ENCODE measurements around the gene FOXP4. TPM values are rescaled to one million over a fixed set of nuclear protein-coding genes. Genes with fewer than 3 reads are reported as not detected.
A peak's percentile ranks its signal among the peaks of the same experiment; 100 is the strongest.

Gene FOXP4
- total RNA-seq, 1 donor = 3.3 TPM

- Histone ChIP-seq H3K4me3 (ENCODE audit: insufficient read depth, low read length) (no peak overlapping the region), H3K4me1 (ENCODE audit: insufficient read depth, low read length) (peaks cover 3% of the 10 kb centered on the region), H3K9me3 (ENCODE audit: low read depth, low read length) (peaks cover 2% of the 10 kb centered on the region), H3K27me3 (ENCODE audit: insufficient read depth, low read length) (no peaks in the 10 kb centered on the region), H3K27ac (ENCODE audit: low read depth, low read length) (no peak overlapping the region), H2AFZ (ENCODE audit: low read length) (no peak overlapping the region), H4K20me1 (ENCODE audit: insufficient read depth, low read length) (no peaks in the 10 kb centered on the region), H3K4me2 (ENCODE audit: insufficient read depth, low read length) (no peak overlapping the region), H3K36me3 (ENCODE audit: insufficient read depth, low read length) (no peaks in the 10 kb centered on the region), H3K79me2 (ENCODE audit: insufficient read depth, low read length) (no peaks in the 10 kb centered on the region)
- DNase-seq (ENCODE audit: insufficient read length, low spot score, missing footprints) = peak; percentile 30
- TF ChIP-seq CTCF (IDR thresholded peaks at IDR 0.05; ENCODE audit: extremely low read depth, low read depth, low read length) = no peak
These were observed 61.6 kb downstream of the FOXP4 start for GRCh38 chr6:41607736-41608135.

GRCh38 chr6:41608443-41609151 lies 62.4 kb downstream of the FOXP4 start:
- H3K36me3 ChIP-seq (ENCODE audit: insufficient read depth, low read length) = no peaks in the 10 kb centered on the region

DNA sequence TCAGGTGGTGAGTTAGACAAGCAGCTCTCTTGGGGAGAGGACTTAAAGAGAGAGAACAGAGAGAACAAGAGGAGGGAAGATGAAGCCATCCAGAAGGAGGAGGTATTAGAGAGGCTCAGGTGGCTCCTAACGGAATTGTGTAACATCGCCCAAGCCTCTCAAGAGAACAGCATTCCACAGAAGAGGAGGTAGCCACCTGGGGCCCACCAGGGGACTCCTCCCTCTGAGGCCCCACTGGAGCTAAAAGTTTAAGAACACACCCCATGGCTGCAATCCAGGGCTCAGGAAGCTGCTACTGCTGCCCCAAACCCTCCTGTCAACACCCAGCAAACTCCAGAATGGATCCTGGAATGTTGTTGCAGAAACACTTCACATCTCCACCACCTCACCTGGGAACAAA lies 68.5 kb downstream of the FOXP4 start:
- no peaks in the 10 kb centered on the region for H3K36me3 ChIP-seq (ENCODE audit: insufficient read depth, low read length)
- H3K4me2 ChIP-seq (ENCODE audit: insufficient read depth, low read length) = no peak overlapping the region
- H3K79me2 ChIP-seq (ENCODE audit: insufficient read depth, low read length) = no peaks in the 10 kb centered on the region
- no peak overlapping the region for H3K27ac ChIP-seq (ENCODE audit: low read depth, low read length)
- H3K27me3 ChIP-seq (ENCODE audit: insufficient read depth, low read length) = no peaks in the 10 kb centered on the region
- DNase-seq (ENCODE audit: insufficient read length, low spot score, missing footprints) = no peak
- TF ChIP-seq CTCF (IDR thresholded peaks at IDR 0.05; ENCODE audit: extremely low read depth, low read depth, low read length) = no peak
- H3K4me3 ChIP-seq (ENCODE audit: insufficient read depth, low read length) = no peak overlapping the region
- peaks cover 4% of the 10 kb centered on the region for H3K9me3 ChIP-seq (ENCODE audit: low read depth, low read length)
- no peaks in the 10 kb centered on the region for H4K20me1 ChIP-seq (ENCODE audit: insufficient read depth, low read length)
- no peaks in the 10 kb centered on the region for H3K4me1 ChIP-seq (ENCODE audit: insufficient read depth, low read length)
- no peak overlapping the region for H2AFZ ChIP-seq (ENCODE audit: low read length)

More at GRCh38 chr6:41608443-41609151, 62.4 kb downstream of the FOXP4 start:
- peak; percentile 30 for DNase-seq (ENCODE audit: insufficient read length, low spot score, missing footprints)
- H3K27ac ChIP-seq (ENCODE audit: low read depth, low read length) = no peak overlapping the region
- H3K27me3 ChIP-seq (ENCODE audit: insufficient read depth, low read length) = no peaks in the 10 kb centered on the region
- no peak for TF ChIP-seq CTCF (IDR thresholded peaks at IDR 0.05; ENCODE audit: extremely low read depth, low read depth, low read length)
- H2AFZ ChIP-seq (ENCODE audit: low read length) = no peak overlapping the region
- no peaks in the 10 kb centered on the region for H4K20me1 ChIP-seq (ENCODE audit: insufficient read depth, low read length)
- peaks cover 4% of the 10 kb centered on the region for H3K9me3 ChIP-seq (ENCODE audit: low read depth, low read length)
- H3K4me2 ChIP-seq (ENCODE audit: insufficient read depth, low read length) = no peak overlapping the region
- H3K4me3 ChIP-seq (ENCODE audit: insufficient read depth, low read length) = no peak overlapping the region
- no peaks in the 10 kb centered on the region for H3K4me1 ChIP-seq (ENCODE audit: insufficient read depth, low read length)
- no peaks in the 10 kb centered on the region for H3K79me2 ChIP-seq (ENCODE audit: insufficient read depth, low read length)

DNA sequence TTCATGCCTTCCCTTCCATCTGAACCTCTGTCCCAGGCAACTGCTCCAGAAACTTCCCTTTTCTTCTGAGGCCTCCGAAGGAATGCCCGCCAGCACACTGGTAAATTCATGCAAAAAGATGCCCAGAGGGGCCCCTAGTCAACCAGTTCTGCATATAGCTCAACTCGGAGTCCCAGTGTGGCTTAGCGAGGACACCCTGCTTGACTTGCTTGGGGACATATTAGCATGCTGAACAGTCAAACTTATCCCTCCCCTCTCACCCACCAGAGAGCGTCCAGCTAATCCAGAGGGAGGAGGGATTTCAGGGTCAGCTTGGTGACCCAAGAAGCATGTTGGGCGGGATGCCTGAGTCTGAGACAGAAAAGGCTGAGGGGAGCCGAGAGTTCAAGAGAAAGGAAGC lies 69.1 kb downstream of the FOXP4 start:
- Histone ChIP-seq H2AFZ (ENCODE audit: low read length) (no peak overlapping the region), H3K36me3 (ENCODE audit: insufficient read depth, low read length) (no peaks in the 10 kb centered on the region), H3K4me3 (ENCODE audit: insufficient read depth, low read length) (no peak overlapping the region), H3K9me3 (ENCODE audit: low read depth, low read length) (peaks cover 4% of the 10 kb centered on the region), H3K79me2 (ENCODE audit: insufficient read depth, low read length) (no peaks in the 10 kb centered on the region), H4K20me1 (ENCODE audit: insufficient read depth, low read length) (no peaks in the 10 kb centered on the region), H3K4me2 (ENCODE audit: insufficient read depth, low read length) (no peak overlapping the region), H3K4me1 (ENCODE audit: insufficient read depth, low read length) (no peaks in the 10 kb centered on the region), H3K27ac (ENCODE audit: low read depth, low read length) (no peak overlapping the region), H3K27me3 (ENCODE audit: insufficient read depth, low read length) (no peaks in the 10 kb centered on the region)
- TF ChIP-seq CTCF (IDR thresholded peaks at IDR 0.05; ENCODE audit: extremely low read depth, low read depth, low read length) = no peak
- DNase-seq (ENCODE audit: insufficient read length, low spot score, missing footprints) = no peak
